HG03432 (cell line): Measurements from ENCODE around the gene SARDH.

Experiments
- ATAC-seq: cut with Tn5 transposase; IDR thresholded peaks from one replicate; pipeline ENCODE4 v1.9.1; 2021; ENCODE audit warnings: mild to moderate bottlenecking, moderate library complexity; ENCODE audit not compliant: unreplicated experiment

SARDH gene

DNA sequence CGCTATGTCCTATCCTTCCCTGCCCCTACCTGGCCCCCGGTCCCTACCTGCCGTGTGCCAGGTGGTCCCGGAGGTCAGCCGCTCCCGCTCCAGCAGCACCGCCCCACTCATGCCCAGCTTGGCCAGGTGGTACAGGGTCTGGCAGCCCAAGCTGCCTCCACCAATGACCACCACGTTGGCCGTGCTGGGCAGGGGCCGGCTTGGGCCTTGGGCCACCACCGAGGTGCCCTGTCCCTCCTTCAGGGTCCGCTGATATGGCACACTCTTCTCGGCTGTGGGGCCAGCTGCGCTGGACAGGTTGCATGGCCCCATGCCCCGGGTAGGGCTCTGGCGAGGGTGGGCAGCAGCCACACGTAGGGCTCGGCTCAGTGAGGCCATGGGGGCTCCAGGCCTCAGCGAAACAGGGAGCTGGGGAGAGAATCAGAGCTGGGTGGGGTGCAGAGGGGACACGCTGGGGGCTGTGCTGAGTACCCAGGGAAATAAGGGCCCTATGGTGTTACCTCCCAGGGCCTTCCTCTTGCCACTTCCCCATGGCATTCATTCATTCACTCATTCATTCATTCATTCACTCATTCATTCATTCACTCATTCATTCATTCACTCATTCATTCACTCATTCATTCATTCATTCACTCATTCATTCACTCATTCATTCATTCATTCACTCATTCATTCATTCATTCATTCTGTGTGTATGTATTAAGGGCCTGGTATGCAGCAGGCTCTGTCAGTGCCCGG is 4.2 kb downstream of the SARDH start:
- ATAC-seq: no peak

DNA sequence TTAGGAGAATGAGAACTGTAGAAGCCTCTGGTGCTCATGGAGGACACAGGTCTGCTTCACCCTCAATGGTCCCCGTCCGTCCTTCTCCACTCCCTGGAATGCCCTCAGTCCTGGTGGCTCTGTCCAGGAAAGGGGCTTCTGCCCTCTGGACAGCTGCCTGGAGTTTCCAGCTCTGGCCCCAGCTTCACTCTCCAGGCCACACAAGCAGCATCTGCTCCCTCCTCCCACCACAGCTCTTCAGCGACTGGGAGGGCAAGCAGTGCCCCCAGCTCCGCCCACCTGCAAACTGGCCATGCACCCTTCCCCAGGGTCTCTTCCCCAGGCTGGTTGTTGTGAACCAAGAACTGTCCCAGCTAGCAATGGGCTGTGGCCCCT is 4.7 kb downstream of the SARDH start:
- no peak for ATAC-seq

DNA sequence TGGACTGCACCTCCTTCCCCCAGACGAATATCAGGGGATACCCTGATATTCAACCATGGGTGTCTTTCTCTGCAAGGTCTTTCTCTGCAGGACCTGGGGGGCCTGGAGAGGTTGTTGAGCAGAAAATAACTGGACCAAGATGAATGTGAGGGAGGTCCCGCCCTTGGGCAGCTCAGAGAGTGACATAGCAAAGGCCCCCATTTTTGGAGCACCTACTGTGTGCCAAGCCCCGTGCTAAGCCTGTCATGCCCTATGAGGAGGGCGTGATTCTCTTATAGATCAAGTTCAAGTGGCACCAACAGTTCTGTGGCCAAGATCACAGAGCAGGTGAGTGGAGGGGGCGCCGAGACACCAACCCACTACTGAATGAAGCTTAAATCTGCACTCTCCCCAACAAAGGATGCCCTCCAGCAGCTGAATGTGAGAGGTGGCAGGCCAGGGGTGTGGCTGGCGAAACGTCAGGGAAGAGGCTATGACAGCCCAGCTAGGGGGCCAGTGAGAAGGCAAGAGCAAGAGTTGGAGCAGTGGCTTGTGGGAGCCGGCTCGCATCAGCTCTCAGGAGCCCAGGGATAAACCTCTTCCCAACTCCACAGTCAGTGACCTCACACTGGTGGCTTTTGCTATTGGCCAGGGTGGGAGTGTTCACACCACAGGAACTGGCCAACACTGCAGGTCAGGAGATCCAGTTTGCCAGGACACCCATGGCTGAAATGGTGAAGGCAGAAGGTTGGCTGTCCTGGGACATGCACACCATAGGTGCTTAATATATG is 5.3 kb downstream of the SARDH start:
- no peak for ATAC-seq

DNA sequence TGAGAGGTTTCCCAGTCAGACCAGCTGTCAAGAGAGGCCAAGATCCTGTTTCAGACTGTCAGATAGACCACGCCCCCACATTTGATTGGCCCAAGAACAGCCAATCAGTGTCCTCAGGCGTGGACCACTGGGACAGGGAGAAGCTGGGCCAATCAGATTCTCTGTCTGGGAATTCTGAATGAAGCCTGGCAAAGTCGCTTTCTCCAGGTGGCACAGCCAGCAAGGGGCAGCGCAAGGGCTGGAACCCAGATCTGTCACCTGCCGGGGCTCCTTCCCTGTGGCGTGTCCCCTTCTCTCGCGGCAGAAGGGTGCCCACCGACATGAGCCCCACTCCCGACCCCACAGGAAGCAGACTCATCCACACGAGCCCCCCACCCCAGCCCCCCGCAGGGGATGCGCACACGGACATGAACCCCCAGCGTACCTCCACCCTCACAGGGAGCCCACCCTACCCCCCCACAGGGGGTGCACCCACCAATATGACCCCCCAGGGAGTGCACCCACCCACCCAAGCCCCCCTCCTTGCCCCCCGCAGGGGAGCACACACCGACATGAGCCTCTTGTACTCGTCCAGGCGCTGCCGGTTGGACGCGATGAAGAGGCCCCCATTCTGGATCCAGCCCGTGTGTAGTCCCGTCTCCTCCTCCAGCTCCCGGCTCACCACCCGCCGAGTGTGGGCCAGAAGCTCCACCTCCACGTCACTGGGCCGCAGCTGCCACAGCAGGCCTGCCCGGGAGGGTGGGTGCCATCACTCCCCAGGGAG is 6.1 kb downstream of the SARDH start:
- no peak for ATAC-seq

DNA sequence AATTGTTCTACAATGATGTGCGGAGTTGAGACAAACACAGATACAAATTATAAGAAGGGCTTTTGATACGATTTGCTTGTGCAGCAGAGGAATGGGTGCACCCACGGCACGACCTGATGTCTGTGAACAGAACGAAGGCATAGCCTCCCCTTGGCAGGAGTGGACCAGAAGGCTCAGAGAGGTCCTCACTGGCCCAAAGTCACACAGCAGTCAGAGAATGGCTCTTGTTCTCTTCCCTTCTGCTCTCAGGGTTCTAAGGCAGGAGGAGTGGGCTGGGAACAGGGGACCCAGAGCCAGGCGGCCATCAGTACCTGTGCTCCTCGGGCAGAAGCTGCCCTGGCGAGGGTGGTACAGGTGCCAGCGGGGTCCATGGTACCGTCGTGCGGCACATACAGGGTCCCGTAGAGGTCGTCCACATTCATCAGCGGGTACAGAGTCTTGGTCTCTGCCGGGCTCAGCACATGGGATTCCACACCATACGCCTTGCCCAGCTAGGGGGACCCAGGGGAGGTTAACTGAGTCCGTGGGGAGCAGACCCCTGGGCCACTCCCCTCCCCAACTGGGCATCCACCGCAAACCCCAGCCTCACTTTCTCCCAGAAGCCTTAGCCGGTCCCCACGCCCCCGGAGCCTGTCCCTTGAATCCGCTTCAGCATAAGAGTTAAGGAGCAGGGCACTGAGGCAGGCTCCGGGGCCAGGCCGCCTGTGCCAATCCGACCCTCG is 7.0 kb downstream of the SARDH start:
- ATAC-seq: no peak

DNA sequence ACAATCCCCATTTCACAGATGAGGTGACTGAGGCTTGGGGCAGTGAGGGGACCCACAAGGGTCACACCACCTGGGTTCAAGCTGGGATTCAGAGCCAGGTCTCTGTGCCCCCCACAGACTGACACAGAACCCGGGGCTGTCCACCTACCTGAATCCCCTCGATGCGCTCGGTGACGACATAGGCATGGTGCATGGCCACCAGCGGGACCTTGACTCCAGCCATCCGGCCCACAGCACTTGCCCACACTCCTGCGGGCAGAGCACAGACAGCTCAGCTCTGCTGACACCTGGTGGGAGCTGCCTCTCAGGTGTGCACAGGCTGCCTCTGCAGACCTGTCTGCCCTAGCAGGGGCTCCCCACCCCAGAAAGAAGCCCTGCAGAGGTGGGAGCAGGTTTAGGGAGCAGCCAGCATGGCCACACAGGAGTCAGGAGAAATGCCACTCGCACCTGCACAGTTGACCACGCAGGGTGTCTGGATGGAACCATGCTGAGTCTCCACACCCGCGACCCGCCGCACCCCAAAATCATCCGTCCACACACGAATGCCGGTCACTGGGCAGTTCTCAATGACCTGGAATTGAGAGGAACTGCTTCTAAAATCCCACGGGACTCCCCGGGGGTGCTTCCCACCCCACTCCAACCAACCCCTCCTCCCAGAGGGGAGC is 8.4 kb downstream of the SARDH start:
- no peak for ATAC-seq

DNA sequence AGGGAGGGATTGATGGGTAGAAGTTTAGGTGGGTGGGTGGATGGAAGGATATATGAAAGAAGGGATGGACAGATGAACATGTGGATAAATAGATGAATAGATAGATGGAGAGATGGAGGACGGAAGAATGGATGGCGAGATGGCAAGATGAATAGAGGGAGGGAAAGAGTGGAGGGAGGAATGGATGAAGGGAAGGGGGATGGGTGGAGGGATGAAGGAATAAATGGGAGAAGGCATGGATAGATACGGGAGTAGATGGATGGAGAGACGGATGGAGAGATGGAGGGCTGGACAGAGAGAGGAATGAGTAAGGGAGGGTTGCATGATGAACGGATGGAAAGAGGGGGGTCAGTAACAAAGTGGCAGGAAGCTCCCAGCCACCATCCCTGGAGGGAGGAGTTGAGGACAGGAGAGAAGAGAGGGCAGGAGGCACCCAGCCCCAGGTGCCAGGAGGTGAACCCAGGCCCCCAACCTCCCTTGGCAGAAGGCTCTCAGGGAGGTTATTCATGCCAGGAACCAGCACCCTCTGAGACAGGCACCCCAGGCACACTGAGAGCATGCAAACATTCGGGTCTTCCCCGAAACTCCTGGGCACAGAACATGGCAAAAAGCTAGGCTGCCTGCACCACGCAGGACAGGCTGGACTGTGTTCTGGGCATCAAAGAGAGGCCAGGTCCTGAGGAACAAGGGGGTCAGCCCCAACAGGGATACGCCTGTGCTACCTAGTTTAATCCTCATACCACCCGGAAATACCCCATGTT is 9.1 kb downstream of the SARDH start:
- ATAC-seq: no peak

DNA sequence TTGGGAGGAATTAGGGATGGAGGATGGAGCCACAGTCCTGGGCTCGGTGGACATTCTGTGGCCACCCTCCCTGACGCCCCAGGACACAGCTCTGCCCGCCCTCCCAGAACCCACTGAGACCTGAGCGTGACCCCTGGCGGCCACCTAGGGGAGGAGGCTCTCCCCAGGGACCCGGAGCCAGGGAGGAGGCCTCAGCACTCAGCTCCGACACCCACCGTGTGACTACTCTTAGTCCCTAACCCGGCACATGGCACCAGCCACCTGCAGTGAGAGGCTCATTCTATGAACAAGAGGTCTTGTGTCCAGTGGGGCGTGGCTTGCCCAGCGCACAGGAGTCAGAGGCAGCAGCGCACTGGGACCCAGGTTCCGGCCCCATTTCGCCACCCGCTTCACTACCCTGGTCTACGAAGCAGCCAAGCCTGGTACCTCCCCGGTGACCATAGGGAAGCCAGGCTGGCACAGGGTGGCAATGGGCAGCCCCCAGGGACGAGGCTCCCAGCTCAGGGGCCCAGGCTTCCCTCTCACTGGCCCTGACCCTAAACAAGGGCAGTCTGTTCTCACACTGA is 10.2 kb downstream of the SARDH start:
- no peak for ATAC-seq

DNA sequence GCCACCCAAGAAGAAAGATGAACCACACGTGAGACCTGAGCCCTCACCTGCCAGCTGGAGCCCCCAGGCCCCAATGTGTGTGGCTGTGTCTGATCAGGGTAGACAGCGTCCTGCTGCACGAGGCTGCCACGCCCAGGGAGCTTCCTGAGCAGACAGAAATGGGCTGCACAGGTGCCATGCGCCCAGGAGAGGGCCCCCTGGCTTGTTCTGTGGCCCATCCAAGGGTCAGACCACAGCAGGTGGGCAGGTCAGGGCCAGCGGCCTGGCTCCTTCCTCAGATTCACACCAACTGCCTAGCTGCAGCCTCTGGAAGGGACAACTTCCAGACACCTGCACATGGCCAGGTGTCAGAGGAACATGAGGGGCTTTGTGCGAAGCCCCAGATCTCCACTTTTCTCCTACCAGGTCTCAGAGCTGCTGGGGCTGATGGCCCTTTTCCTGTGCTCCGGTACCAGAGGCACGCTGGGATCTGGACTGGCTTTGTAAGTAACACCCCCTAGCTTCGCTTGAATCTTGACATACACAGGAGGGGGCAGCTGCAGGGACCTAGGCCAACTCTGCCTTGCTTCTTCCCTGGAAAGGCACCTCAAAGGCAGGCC is 10.8 kb downstream of the SARDH start:
- ATAC-seq: no peak

DNA sequence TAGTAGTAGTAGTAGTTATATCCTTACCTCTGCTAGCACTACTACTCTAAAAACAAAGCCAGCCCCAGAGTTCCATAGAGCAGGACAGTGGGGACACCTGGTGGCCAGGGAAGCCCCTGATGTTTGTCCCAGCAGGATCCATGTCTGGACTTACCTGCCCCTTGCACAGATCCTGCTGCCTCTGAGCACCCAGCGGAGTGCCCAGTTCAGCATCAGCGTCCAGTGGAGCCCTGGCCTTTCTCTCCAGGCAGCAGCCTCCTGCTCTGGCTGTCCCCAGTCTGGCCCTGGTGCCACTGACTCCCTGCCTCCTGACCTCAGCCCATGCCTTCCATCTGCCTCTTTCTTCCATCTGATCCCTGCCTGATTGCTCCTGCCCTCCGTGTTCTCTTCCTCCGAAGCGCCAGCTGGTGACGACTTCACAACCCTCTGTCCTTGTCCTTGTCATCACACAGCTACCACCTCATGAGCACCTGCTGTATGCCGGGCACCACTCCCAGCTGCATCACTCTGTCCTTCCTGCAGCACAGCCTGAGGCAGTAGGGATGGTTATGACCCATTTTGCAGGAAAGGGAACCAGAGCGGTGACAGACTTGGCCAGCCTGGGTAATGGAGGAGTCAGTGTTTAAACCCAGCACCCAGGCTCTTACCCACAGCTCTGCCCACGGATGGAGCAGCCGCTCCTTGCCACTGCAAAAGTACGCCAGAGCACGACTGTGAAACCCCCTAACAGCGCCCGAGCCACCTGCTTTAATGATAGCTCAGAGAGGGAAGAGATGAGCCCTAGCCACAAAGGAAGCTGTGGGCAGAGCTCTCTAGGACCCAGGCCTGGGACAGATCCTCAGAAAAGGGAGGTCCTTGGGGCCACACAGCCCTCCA is 11.5 kb downstream of the SARDH start:
- ATAC-seq: no peak

DNA sequence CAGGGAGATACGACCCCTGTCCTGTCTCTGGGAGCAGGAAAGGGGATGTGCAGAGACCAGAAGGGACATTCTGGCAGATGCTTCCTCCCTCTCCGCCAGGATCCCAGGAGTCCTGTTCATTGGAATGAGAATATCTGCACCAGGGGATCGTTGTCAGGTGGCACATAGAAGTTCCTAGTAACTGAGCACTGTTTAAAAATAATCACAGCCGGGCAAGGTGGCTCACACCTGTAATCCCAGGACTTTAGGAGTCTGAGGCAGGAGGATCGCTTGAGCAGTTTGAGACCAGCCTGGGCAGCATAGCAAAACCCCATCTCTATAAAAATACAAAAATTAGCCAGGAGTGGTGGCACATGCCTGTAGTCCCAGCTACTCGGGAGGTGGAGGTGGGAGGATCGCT is 12.3 kb downstream of the SARDH start:
- ATAC-seq: no peak

DNA sequence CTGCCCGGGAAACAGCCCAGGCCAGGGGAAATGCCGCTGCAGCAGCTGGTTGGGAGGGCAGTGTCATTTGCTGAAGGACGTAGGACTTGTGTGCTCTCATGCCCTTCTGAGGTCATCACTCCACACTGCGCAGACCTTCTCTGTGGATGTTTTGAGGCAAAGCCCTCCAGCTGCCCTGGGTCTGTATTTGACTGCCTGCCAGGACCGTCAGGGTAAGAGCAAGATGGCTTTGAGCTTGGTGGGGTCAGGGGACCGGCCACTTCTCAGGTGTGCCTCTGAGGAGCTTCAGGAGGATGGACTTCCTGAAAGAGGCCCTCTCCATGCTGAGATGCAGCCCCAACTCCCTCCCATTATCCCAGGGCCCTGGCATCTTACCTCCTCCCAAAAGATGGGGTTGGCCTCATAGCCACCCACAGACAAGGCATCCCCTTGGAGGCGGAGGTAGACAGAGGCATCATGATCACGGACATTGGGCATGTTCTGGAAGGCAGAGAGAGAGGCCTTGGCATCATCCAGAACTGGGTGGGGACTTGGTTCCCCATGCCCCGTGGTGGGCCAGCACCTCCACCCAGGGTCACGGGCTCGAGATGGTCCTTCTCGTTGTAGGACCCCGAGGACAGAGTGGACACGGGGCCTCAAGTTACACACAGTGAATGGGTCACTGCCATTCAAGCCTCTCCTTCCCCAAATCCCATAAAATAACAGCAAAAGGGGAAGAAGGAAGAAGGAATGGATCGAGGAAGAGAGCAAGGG is 19.4 kb downstream of the SARDH start:
- ATAC-seq: no peak

DNA sequence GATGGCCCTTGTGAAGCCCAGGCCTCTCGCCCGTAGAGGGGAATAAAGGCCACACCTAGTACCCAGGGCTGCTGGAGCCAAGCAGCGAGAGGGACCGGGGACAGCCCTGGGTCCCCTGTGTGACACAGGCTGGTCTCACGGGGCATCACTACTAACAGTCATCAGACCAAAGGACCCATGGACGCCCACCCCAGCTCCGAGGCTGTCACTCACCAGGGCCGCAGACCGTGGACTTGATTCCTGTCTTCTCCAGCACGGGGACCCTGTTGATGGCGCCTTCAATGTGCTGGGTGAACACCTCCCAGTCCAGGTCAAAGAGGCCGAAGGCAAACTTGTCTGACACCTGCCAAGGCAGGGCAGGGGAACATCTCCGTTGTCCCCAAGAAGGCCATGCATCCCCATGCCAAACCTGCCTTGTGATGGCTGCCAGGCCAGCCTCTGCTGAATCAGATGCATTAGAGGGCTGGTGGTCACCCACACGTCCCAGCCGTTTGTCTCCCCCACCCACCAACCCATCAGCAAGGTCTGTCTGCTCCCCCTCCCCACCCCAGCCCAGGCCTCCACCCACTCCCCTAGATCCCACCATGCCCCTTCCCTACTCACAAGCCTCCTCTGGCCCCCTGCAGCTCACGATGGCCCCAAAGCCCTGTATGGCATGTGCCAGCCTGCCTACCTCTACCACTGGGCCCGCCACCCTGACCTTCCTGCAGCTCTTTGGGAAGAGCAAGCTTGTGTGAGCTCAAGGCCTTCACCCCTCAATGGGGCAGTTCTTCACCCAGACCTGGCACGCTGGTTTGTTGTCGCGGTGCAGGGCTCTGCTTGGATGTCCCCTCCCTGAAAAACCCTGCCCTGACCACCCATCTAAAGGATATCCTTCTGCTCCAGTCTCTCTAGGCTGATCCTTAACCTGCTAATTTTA is 20.8 kb downstream of the SARDH start:
- no peak for ATAC-seq

DNA sequence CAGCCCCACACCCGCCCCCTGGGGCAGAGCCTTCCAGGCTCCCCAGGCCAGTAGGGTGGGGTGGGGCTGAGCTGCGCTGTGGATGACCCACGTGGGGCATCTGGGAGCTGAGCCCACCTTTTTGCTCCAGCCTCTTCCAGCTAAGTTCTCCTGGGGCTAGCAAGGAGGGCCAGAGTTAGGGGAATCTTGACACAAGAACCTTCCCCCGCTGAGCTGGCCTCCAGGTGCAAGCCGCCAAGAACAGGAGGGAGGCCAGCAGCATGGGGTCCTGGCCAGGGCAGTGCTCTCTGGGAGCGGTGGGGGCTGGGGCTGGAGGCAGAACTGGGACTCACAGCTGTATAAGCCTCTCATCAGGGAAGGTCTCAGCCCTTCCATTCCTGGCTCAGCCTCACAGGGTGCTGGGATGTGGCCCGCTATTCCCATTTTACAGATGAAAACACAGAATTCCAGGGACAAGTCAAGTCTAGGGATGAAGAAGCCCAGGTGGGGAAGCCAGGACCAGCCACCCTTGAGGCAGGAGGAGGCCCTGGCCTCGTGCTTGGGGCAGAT is 21.5 kb downstream of the SARDH start:
- ATAC-seq: no peak

DNA sequence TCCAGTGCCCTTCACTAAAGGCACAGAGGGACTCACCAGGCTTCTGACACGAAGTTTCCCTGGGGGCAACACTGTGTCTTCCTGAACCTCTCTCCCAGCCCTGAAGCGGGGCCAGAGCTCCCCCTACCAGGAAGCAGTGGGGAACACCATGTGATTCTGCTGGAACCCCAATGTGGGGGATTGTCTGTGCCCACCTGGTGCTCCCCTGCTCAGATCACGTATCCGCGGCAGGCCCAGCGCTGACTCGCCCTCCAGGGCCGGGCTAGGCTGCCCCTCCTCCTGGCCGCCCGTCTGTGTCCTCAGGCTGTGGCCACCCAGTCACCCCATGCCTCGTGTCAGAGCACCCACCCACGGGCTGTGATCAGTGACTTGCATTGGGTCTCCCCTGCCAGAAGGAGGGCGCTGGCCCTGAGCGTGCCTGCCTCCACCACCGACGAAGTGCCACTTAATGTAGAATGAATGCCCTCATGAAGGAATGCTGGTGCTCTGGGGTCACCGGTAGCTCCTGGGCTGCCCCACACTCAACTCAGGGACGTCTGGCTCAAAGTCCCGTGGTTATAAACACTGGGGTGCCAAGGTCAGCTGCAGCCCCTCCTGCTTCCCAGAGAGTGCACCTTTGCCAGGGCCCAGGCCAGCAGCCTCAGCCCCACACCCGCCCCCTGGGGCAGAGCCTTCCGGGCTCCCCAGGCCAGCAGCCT is 22.1 kb downstream of the SARDH start:
- no peak for ATAC-seq
